GM10266 (cell line): ENCODE results near the gene MED28.

ENCODE experiments used
- DNase-seq: peaks from one replicate; pipeline ENCODE4 v3.0.0; 2012; ENCODE audit errors: extremely low spot score
- TF ChIP-seq, protein P1 (sequence below): IDR thresholded peaks from 2 replicates; pipeline ENCODE4 v1.5.1; 2012; ENCODE audit warnings: mild to moderate bottlenecking, low read depth; ENCODE audit not compliant: control insufficient read depth, insufficient read depth; ENCODE audit errors: missing control alignments

Gene MED28

DNA sequence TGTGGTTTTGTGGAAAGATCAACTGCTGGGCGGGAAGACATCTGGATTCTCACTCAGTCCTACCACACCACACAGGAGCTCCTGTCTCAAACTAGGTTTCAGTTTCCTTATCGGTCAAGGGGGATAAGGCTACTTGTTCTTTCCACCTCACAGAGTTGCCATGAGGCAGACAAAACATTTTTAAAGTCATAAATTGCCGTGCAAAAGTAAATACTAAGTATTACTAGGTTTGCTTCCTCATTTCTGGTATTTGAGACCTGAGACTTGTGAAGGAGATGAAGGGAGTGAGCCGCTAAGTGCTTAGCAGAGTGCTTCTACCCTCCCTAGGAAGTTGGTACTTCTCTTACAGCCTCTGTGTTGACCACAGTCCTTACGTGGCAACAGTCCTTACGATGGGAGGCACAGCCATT, 36.0 kb upstream of the MED28 start:
- TF ChIP-seq, protein P1, sequence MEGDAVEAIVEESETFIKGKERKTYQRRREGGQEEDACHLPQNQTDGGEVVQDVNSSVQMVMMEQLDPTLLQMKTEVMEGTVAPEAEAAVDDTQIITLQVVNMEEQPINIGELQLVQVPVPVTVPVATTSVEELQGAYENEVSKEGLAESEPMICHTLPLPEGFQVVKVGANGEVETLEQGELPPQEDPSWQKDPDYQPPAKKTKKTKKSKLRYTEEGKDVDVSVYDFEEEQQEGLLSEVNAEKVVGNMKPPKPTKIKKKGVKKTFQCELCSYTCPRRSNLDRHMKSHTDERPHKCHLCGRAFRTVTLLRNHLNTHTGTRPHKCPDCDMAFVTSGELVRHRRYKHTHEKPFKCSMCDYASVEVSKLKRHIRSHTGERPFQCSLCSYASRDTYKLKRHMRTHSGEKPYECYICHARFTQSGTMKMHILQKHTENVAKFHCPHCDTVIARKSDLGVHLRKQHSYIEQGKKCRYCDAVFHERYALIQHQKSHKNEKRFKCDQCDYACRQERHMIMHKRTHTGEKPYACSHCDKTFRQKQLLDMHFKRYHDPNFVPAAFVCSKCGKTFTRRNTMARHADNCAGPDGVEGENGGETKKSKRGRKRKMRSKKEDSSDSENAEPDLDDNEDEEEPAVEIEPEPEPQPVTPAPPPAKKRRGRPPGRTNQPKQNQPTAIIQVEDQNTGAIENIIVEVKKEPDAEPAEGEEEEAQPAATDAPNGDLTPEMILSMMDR: no peak
- peak; percentile 51 for DNase-seq

- TF ChIP-seq, protein P1: no peak
- no peak for DNase-seq
Observed at GRCh38 chr4:17580969-17581368, 33.5 kb upstream of the MED28 start.

GRCh38 chr4:17583276-17583675, 31.2 kb upstream of the MED28 start:
- DNase-seq: no peak
- TF ChIP-seq, protein P1: no peak

DNA sequence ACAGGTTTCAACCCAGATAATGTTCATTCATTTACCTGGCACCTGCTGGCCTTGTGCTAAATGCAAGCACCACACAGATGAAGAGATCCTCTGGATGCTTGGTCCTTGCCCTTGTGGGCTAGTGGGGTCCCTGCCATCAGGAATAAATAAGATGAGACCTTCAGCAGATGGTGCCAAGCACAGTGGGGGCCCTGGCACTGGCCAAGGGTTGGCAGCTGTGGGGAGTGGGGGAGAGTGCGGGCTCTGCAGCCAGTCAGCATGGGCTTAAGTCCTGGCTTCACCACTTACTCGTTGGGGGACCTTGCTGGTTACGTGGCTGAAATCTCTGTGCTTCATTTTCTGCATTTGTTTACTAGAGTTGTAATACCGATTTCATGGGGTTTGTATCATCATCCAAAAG, 30.5 kb upstream of the MED28 start:
- no peak for DNase-seq
- TF ChIP-seq, protein P1: no peak

GRCh38 chr4:17584521-17585213, 29.8 kb upstream of the MED28 start:
- no peak for DNase-seq
- TF ChIP-seq, protein P1: no peak

DNA sequence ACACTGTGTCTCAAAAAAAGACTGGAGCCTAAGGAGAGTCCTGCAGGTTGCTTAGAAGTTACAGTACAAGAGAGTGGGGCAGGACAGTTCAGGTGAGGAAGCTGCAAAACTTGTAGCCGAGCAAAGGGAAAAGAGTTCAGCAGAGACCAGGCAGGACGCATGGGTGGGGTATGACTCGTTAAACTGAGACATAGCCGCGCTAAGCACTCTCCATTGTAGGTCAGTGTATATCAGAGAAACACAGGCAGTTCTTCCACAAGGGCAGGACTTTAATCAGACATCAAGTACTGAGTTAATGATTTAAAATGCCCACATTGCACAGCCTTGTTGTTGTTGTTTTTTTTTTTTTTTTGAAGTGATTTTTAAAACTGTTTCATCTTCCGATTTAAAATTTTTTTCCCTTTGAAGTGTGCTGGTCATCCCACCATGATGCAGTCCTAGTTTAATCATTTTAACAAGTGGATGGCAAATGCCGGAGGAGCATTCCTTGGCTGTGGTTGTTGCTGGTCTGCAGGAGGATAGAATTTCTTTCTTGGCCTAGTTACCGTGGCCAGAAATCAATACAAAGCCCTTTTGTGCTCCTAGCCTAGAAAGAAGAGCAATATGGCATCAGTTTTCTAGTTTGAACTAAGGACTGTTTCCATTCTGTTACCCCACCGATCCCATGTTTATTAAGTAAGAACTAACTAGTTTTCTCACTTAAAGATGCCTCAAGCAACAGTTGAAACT, 27.2 kb upstream of the MED28 start:
- TF ChIP-seq, protein P1: no peak
- no peak for DNase-seq

DNA sequence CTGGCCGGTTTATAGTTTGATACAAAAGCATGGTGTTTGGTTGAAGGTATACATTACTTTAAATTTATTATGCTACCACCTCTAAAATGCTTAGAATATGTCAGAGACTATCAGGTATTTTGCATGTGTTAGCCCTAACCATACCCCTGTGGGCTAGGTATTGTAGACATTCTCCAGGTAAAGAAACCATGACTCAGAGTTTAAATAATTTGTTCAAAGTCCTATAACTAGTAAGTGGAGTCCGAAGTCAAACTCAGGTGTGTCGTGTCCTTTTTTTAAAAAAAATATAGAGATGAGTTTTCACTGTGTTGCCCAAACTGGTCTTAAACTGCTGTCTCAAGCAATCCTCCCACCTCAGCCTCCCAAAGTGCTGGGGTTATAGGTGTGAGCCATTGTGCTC, 25.1 kb upstream of the MED28 start:
- TF ChIP-seq, protein P1: no peak
- DNase-seq: no peak
